Ishikawa (cell line): Measurements from ENCODE around the gene WWOX.

ENCODE experiments used
- EP300 ChIP-seq: IDR thresholded peaks from 2 replicates; pipeline ENCODE4 v1.6.1; 2012; ENCODE audit warnings: borderline replicate concordance
- MAX ChIP-seq: IDR thresholded peaks from 2 replicates; pipeline ENCODE4 v1.6.1; 2012
- NFIC ChIP-seq: IDR thresholded peaks from 2 replicates; pipeline ENCODE4 v1.6.1; 2012
- REST ChIP-seq: IDR thresholded peaks from 2 replicates; pipeline ENCODE4 v1.6.1; 2012; ENCODE audit warnings: low read depth, mild to moderate bottlenecking
- TAF1 ChIP-seq: IDR thresholded peaks from 2 replicates; pipeline ENCODE4 v1.6.1; 2012; ENCODE audit warnings: low read depth, mild to moderate bottlenecking
- TCF12 ChIP-seq: IDR thresholded peaks from 2 replicates; pipeline ENCODE4 v1.6.1; 2012; ENCODE audit warnings: low read depth
- YY1 ChIP-seq: IDR thresholded peaks from 2 replicates; pipeline ENCODE4 v1.6.1; 2012; ENCODE audit warnings: low read depth
- ZBTB7A ChIP-seq: IDR thresholded peaks from 2 replicates; pipeline ENCODE4 v1.6.1; 2012; ENCODE audit warnings: low read depth
- TF ChIP-seq, protein P1 (sequence below): IDR thresholded peaks from 2 replicates; pipeline ENCODE4 v1.6.1; 2012

GRCh38 chr16:78727536-78727935 lies 628.1 kb downstream of the WWOX start:
- TF ChIP-seq NFIC (no peak), TAF1 (no peak), REST (no peak), YY1 (no peak), ZBTB7A (no peak), MAX (no peak), EP300 (no peak), TCF12 (no peak)
- TF ChIP-seq, protein P1, sequence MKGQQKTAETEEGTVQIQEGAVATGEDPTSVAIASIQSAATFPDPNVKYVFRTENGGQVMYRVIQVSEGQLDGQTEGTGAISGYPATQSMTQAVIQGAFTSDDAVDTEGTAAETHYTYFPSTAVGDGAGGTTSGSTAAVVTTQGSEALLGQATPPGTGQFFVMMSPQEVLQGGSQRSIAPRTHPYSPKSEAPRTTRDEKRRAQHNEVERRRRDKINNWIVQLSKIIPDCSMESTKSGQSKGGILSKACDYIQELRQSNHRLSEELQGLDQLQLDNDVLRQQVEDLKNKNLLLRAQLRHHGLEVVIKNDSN, result no peak
